AG04450 (cell line): ENCODE data around the gene FUT9. TPM values are rescaled to one million over a fixed set of nuclear protein-coding genes. Genes with fewer than 3 reads are reported as not detected.

Experiments used
- CTCF ChIA-PET: fragments of 300-600, 350-600 bp; formaldehyde crosslinking; extraction: SDS; loops from one replicate; lab custom pipeline; 2022; ENCODE audit warnings: antibody characterized with exemption, inconsistent platforms; lab: Charles Lee
- POLR2A ChIA-PET: fragments of 350-600 bp; formaldehyde crosslinking; extraction: SDS; loops from one replicate; lab custom pipeline; 2021; ENCODE audit warnings: antibody characterized with exemption, inconsistent platforms; lab: Yijun Ruan, JAX
- DNase-seq: peaks from one replicate; pipeline ENCODE4 v3.0.0-alpha.2; 2011; ENCODE audit warnings: low read depth, low spot score
- H3K27ac ChIP-seq: one replicate; pipeline ENCODE4 v1.5.1; 2012; ENCODE audit warnings: low read depth, low read length, control low read depth
- H3K27me3 ChIP-seq: one replicate; pipeline ENCODE4 v1.6.0; 2012; ENCODE audit warnings: low read length; ENCODE audit not compliant: control insufficient read depth, insufficient read depth
- H3K4me3 ChIP-seq: 2 replicates; pipeline ENCODE4 v1.5.1; 2011; ENCODE audit warnings: mild to moderate bottlenecking, low read depth, low read length, control low read depth
- H3K9me3 ChIP-seq: 2 replicates; pipeline ENCODE4 v1.5.1; 2012; ENCODE audit warnings: low read length; ENCODE audit not compliant: control insufficient read depth, insufficient read depth
- CTCF ChIP-seq: IDR thresholded peaks from 2 replicates; pipeline ENCODE4 v1.5.1; 2011; ENCODE audit warnings: low read depth, low read length, control low read depth, inconsistent platforms
- polyA plus RNA-seq: library from polyadenylated mRNA; depleted of rRNA; stranded (reverse); fragments of >200 nt; gene quantifications from 2 replicates; pipeline ENCODE4 v1.2.3, GENCODE V29; 2011

The FUT9 gene
- polyA plus RNA-seq, 1 experiment, result not detected

- H3K27ac ChIP-seq, result no peak overlapping the region
- TF ChIP-seq CTCF, result no peak
- POLR2A ChIA-PET, result interaction anchor here (0.6 kb wide), 1 partner anchor 16 kb away, joined by 3 read pairs; no protein-coding TSS in a partner anchor
- H3K9me3 ChIP-seq, result peaks cover 8% of the 10 kb centered on the region
- no peak for DNase-seq
- H3K27me3 ChIP-seq, result no peaks in the 10 kb centered on the region
- no peak overlapping the region for H3K4me3 ChIP-seq
- CTCF ChIA-PET, result no interaction called here
Measured at GRCh38 chr6:96075826-96076225, 60.1 kb downstream of the FUT9 start.

- Histone ChIP-seq H3K27me3 (no peaks in the 10 kb centered on the region), H3K9me3 (no peaks in the 10 kb centered on the region; the same call in 1 of the 2 replicates), H3K4me3 (no peak overlapping the region), H3K27ac (no peak overlapping the region)
- ChIA-PET POLR2A (no interaction called here), CTCF (no interaction called here)
- TF ChIP-seq CTCF, result no peak
- DNase-seq, result no peak
Measured at GRCh38 chr6:96086745-96087144, 71.0 kb downstream of the FUT9 start.

- TF ChIP-seq CTCF, result no peak
- DNase-seq, result no peak
- Histone ChIP-seq H3K27me3 (no peaks in the 10 kb centered on the region), H3K4me3 (no peak overlapping the region), H3K9me3 (peaks cover 2% of the 10 kb centered on the region), H3K27ac (no peak overlapping the region)
- CTCF ChIA-PET, result interaction anchor here (0.6 kb wide), 1 partner anchor 84 kb away, joined by 3 read pairs; no protein-coding TSS in a partner anchor
- POLR2A ChIA-PET, result no interaction called here
Measured at GRCh38 chr6:96089173-96089572, 73.4 kb downstream of the FUT9 start.

GRCh38 chr6:96094077-96094476 lies 78.3 kb downstream of the FUT9 start:
- no peak overlapping the region for H3K4me3 ChIP-seq
- ChIA-PET POLR2A (no interaction called here), CTCF (no interaction called here)
- no peak overlapping the region for H3K27ac ChIP-seq
- no peak for TF ChIP-seq CTCF
- H3K27me3 ChIP-seq, result no peaks in the 10 kb centered on the region
- H3K9me3 ChIP-seq, result peaks cover 5% of the 10 kb centered on the region; the same call in 1 of the 2 replicates
- no peak for DNase-seq

- Histone ChIP-seq H3K27me3 (no peaks in the 10 kb centered on the region), H3K4me3 (no peak overlapping the region), H3K27ac (no peak overlapping the region), H3K9me3 (peaks cover 5% of the 10 kb centered on the region; the same call in 1 of the 2 replicates)
- POLR2A ChIA-PET, result no interaction called here
- DNase-seq, result no peak
- CTCF ChIA-PET, result no interaction called here
- no peak for TF ChIP-seq CTCF
Measured at GRCh38 chr6:96099069-96099468, 83.3 kb downstream of the FUT9 start.
